Effector CD8-positive, alpha-beta T cell (primary cell): ENCODE results near the gene FZD8.

Source experiments
- DNase-seq: peaks from one replicate; lab custom pipeline; 2025; lab: John Stamatoyannopoulos, UW

Gene FZD8

DNA sequence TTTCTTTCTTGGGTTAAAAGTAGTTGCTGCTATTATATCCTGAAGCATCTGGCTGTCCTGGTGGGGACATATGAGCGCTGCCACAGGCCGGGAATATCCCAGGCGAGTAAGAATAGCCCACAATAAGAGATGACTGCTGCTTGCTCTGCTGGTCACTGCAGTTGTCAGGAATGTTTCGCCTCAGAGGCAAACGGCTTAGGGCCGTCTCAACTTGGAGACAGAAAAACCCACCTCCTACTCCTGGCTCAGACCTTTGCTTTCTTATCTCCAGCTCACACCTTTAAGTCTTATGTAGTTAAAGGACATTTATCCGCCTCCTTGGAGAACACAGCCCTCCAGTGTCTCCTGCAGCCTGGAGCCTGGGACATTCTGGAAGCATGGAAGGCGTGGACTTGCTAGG, 36.9 kb downstream of the FZD8 start, which contains the start of gene GJD4:
Gene GJD4 (plus strand): TSS at position 151 of the 400 bp plus-strand sequence. CDS start 227 bp downstream, at position 378.
- DNase-seq, result no peak

DNA sequence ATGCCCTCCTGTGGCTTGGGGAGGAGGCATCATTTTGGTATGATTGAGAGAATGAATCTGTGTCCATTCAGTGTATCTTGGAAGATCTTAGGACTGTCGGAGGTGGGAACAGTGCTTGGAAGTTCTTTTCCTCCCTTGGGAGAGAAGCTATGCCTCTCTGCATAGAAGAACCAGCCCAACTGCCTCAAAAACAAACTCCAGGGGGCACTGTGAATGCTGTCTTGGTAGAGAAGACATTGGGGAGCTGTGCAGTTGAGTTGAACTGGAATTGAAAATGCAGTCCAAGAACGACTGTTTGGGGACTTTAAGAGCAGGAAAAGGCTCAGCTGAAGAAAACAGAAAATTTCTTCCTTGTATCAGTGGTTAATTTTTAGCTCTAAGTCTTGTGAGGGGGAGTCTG, 41.9 kb downstream of the FZD8 start:
- no peak for DNase-seq

DNA sequence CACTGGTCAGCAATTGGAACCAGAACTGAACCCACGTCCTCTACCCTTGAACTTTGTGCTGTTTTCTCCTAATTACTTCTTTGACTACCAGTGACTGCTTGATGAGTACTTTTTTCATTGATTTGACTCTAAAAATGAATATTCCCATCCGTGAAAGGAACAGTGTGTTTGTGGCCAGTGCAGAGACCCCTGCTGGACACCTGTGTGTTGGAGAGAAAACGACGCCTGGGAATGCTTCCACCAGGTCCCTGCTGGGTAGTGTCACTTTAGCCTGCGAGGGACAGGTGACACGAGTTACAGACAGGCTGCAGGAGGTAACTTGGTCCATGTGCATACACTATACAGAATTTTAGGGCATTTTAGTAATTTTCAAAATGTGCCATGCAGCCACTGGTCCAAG, 43.7 kb downstream of the FZD8 start:
- DNase-seq, result no peak

DNA sequence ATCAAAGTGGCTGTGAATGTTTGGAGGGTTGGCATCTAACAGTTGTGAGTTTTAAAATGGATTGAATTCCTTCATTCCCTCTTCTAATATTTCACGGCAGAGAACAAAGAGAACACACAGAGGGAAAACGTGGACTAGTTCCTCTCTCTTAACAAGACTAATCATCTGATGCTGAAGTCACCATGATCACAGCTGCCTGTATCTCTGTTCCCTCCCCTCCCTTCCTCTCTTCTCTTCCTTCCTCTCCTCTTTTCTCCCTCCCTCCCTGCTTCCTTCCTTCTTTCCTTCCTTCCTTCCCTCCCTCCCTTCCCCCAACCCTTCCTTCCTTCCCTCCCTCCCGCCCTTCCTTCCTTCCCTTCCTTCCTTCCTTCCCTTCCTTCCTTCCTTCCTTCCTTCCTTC, 47.0 kb downstream of the FZD8 start:
- DNase-seq, result no peak

DNA sequence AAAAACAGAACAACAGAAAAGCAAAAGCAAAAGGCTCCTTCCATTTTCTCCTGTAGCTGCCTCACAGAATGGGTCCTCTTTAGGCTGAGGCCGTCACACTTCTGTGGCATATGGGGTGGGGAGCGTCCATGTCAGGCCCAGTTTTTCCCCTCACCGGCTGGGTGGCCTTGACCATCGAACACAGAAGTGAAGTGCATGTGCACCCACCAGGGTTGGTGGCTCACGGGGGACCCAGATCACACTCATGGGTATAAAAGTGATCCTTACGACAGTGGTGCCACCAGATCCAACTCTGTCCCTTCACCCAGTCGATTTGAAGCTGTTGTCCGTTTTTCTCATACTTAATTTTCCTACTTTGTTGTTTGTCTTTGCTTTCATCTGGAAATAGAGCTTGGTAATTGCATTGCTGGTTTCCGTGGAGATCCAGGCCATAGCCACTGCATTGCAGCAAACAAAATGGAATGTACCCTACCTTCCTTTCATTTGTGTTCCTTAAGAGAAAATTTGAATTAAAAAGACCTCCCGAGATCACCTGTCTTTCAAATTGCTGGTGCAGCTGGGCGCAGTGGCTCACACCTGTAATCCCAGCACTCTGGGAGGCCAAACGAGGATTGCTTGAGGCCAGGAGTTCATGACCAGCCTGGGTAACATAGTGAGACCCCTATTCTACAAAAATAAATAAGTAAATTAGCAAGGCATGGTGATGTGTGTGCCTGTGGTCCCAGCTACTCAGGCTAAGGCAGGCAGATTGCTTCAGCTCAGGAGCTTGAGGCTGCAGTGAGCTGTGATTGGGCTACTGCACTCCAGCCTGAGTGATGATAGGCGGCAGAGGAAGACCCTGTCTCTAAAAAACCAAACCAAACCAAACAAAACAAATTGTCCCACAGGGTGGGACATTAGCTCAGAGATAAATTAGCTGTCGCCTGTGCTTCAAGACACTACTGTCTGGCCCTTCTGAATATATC, 47.7 kb downstream of the FZD8 start:
- DNase-seq, result no peak

DNA sequence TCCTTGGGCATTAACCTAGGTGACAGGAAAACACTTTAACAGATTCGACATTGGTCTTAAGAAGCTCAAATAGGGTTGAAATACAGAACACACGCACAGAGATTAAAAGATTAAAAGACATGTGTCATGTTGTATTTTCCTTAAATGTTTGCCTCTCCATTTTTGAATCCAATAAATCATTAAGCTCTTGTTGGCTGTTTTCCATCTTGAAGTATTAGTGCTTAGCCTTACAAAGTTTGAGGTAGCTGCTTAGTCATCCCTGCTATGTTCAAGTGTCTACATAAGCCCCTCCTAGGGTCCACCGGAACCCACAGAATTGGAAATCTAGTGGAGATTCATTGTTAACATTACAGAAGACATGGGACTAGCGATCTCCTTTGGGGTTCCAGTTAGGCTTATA, 49.7 kb downstream of the FZD8 start:
- DNase-seq, result no peak

DNA sequence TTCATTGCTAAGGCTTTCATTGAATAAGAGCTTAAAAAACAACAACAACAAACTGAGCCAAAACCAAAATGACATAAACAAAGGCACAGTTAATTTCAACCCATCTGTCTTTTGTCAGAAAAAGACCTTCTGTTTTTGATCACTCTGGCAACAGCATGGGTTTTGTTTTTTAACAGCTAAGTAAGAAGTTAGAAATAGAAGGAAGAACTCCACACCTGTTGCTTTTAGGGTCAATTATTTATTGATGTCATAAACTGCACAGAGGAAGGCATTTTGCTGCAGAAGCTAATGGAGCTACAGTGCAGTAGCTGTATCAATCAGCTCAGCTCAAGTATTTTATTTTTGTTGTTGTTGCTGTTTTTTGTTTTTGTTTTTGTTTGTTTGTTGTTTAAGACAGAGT, 53.3 kb downstream of the FZD8 start:
- DNase-seq, result no peak
